Islet precursor cell (in vitro differentiated cells): ENCODE results near the gene C1orf94.
A peak's percentile ranks its signal among the peaks of the same experiment; 100 is the strongest.

ENCODE experiments used
- DNase-seq: peaks from one replicate; pipeline ENCODE4 v3.0.0-alpha.2; 2018

Gene C1orf94

GRCh38 chr1:34262023-34262853, 85.5 kb downstream of the C1orf94 start:
- DNase-seq, result peak; percentile 7

DNA sequence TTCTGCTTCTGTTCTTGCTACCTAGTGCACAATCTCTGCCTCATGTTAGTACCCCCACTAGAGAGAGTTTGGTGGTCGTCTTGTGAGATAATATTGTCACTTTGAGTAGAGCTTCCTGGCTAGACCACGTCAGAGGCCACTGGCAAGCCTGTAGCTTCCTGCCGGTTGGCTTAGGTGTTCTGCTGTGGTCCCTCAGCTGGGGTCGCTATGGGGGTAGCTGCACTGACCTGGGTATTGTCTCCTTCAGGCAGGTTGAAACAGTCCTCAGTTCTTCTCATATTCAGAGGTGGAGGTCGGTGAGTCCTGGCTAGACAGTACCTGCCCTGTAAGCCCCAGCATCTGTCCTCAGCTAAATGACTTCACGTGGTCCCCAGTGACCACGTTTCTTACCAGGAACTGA, 86.2 kb downstream of the C1orf94 start:
- DNase-seq, result peak; percentile 28

- DNase-seq, result no peak
These were observed 86.7 kb downstream of the C1orf94 start for GRCh38 chr1:34263406-34263805.

- peak; percentile 14 for DNase-seq
These were observed 88.7 kb downstream of the C1orf94 start for GRCh38 chr1:34265396-34265795.

GRCh38 chr1:34266127-34266951, 89.6 kb downstream of the C1orf94 start:
- peak; percentile 75 for DNase-seq

DNA sequence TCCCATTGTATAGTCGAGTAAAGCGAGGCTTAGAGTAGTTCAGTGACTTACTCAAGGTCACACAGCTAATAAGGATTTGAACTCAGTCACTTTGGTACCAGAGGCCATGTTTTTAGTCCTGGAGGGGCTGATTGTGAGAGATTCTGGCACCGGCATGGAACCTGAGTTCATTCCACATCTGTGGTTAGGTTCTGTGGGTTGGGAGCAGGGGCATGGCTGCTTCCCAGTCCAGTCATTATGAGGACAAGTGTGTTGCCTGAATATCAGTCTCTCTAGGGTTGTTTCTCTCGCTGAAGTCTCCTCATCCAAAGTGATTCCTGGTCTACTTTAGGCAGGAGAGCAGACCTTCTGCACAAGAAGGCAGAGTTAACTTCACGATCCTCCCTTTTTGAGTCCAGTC, 90.6 kb downstream of the C1orf94 start:
- peak; percentile 17 for DNase-seq

DNA sequence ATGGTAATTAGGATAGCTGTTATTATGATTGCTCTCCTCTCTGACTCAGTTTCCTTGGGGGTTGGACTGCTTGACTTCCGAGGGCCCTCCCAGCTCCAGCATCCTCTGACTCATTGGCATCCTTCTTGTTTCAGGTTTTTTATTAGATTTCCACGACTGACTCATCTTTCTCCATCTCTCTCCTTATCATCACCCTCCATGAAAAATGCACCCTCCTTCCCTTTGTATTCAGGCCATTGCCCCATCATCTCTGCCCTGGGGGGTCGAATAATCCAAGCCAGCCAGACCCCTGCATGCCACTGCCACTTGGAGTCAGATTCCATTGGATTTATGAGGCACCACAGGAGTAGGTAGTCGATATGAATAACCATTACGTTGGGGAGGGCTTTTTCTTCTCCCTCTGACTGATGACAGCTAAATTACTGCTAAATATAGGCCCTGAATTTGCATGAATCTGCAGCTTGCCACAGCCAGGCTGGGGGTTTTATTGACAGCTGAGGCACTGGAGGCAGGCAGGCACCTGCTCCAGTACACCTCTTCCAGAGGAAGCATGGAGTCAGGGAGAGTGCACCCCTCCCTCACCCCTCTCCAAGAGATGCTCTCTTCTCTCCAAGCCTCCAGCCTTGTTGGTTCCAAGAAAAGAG, 91.7 kb downstream of the C1orf94 start:
- DNase-seq, result peak; percentile 53
